ENCODE data around the gene BUB1B.

- no peak for TF ChIP-seq RAD21 (IDR thresholded peaks at IDR 0.05)
- no peak for TF ChIP-seq CTCF (IDR thresholded peaks at IDR 0.05; ENCODE audit: low read depth, low read length, missing input control)
- no peak for TF ChIP-seq REST (IDR thresholded peaks at IDR 0.05)
- no peak for TF ChIP-seq FOXA1 (IDR thresholded peaks at IDR 0.05)
- TF ChIP-seq GABPA (IDR thresholded peaks at IDR 0.05 in 1 of 2, conservative IDR thresholded peaks at IDR 0.05 in 1 of 2) = no peak
- TF ChIP-seq YY1 (IDR thresholded peaks at IDR 0.05) = no peak
- TF ChIP-seq FOXA2 (IDR thresholded peaks at IDR 0.05) = no peak
These were observed 94.2 kb downstream of the BUB1B start for GRCh38 chr15:40255033-40255432.
